Activated naive CD8-positive, alpha-beta T cell treated with anti-CD3 and anti-CD28 coated beads, Interleukin-2, amount 50 U/mL, for 16 hours (primary cell): Measurements from ENCODE around the gene SSBP2.
"Not testable (repeated sequence)": the region's sequence is repeated elsewhere in the genome, so short reads cannot be mapped to it uniquely, and the experiment has no call there.

ENCODE experiments used
- DNase-seq: peaks from one replicate; pipeline ENCODE4 v3.0.0-alpha.2; 2020; ENCODE audit warnings: low read depth, low spot score

SSBP2 gene

GRCh38 chr5:81739291-81739690, 11.6 kb downstream of the SSBP2 start:
- DNase-seq = no peak

GRCh38 chr5:81729276-81729675, 21.6 kb downstream of the SSBP2 start:
- DNase-seq = no peak

- no peak for DNase-seq
These were observed 22.6 kb downstream of the SSBP2 start for GRCh38 chr5:81728301-81728700.

GRCh38 chr5:81726297-81726696, 24.6 kb downstream of the SSBP2 start:
- DNase-seq = no peak

- no peak for DNase-seq
These were observed 26.3 kb downstream of the SSBP2 start for GRCh38 chr5:81724571-81724970.

- no peak for DNase-seq
These were observed 26.8 kb downstream of the SSBP2 start for GRCh38 chr5:81724108-81724507.

GRCh38 chr5:81721049-81721448, 29.8 kb downstream of the SSBP2 start:
- DNase-seq = no peak

- DNase-seq = no peak
These were observed 31.1 kb downstream of the SSBP2 start for GRCh38 chr5:81719743-81720345.

GRCh38 chr5:81718300-81718699, 32.6 kb downstream of the SSBP2 start:
- DNase-seq = no peak

GRCh38 chr5:81717860-81718259, 33.0 kb downstream of the SSBP2 start:
- DNase-seq = no peak

GRCh38 chr5:81717226-81717625, 33.7 kb downstream of the SSBP2 start:
- no peak for DNase-seq

GRCh38 chr5:81714076-81714475, 36.8 kb downstream of the SSBP2 start:
- not testable (repeated sequence) for DNase-seq

GRCh38 chr5:81708889-81709288, 42.0 kb downstream of the SSBP2 start:
- DNase-seq = no peak

GRCh38 chr5:81703840-81704239, 47.1 kb downstream of the SSBP2 start:
- DNase-seq = no peak

GRCh38 chr5:81700166-81700565, 50.7 kb downstream of the SSBP2 start:
- DNase-seq = no peak

GRCh38 chr5:81698813-81699212, 52.1 kb downstream of the SSBP2 start:
- DNase-seq = no peak

GRCh38 chr5:81696418-81697397, 54.2 kb downstream of the SSBP2 start:
- DNase-seq = no peak

GRCh38 chr5:81694726-81695125, 56.2 kb downstream of the SSBP2 start:
- no peak for DNase-seq

- no peak for DNase-seq
These were observed 62.7 kb downstream of the SSBP2 start for GRCh38 chr5:81688215-81688614.

- DNase-seq = no peak
These were observed 63.6 kb downstream of the SSBP2 start for GRCh38 chr5:81687292-81687691.

- no peak for DNase-seq
These were observed 65.4 kb downstream of the SSBP2 start for GRCh38 chr5:81685471-81685870.

- no peak for DNase-seq
These were observed 71.0 kb downstream of the SSBP2 start for GRCh38 chr5:81679885-81680284.

- DNase-seq = no peak
These were observed 75.5 kb downstream of the SSBP2 start for GRCh38 chr5:81675420-81675819.
